TTC549 (cell line): ENCODE results near the gene MTG1.
"Not testable (repeated sequence)": the region's sequence is repeated elsewhere in the genome, so short reads cannot be mapped to it uniquely, and the experiment has no call there.

Experiments
- FAIRE-seq: peaks from 2 replicates; lab custom pipeline; 2012; peaks lifted over from hg19 to GRCh38; lab: Jason Lieb, UNC

MTG1 gene

DNA sequence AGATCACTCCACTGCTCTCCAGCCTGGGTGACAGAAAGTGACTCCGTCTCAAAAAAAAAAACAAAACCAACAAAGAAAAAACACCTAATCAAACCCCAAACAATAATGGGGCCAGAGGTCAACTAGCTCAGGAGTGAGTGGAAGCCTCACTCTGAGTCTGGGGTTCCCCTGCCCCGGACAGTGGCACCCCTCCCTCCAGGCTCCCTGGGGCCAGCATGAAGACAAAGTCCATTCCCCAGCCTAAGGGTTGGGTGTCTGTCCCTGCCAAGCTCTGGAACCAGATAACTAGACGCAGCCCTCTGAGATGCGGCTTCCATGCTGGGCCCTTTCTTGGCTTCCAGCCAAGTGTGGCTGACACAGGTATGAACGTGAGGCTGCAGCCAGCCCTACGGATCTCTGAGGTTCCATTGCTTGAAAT is 34.4 kb upstream of the MTG1 start:
- no peak for FAIRE-seq

GRCh38 chr10:133359972-133360610 is 33.9 kb upstream of the MTG1 start:
- no peak for FAIRE-seq

GRCh38 chr10:133361227-133361626 is 32.7 kb upstream of the MTG1 start:
- no peak for FAIRE-seq

GRCh38 chr10:133361773-133362441 is 32.0 kb upstream of the MTG1 start:
- FAIRE-seq, result no peak

DNA sequence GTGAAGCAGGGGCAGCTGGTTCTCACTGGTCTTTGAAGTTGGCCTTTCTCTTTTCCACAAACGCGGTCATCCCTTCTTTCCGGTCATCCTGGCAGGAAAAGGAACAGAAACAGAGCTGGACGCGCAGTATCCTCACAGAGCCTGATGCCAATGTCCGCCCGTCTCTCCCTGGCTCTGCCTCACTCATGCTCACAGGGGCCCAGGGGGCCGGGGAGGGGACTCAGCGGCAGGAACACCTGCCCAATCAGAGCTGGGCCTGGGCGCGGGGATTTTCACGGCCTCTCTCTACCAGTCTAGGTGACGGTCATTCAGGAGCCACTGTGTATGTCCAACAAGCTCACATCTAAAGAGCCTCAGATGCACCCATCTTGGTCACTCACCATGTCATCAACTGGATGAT is 31.1 kb upstream of the MTG1 start:
- no peak for FAIRE-seq

DNA sequence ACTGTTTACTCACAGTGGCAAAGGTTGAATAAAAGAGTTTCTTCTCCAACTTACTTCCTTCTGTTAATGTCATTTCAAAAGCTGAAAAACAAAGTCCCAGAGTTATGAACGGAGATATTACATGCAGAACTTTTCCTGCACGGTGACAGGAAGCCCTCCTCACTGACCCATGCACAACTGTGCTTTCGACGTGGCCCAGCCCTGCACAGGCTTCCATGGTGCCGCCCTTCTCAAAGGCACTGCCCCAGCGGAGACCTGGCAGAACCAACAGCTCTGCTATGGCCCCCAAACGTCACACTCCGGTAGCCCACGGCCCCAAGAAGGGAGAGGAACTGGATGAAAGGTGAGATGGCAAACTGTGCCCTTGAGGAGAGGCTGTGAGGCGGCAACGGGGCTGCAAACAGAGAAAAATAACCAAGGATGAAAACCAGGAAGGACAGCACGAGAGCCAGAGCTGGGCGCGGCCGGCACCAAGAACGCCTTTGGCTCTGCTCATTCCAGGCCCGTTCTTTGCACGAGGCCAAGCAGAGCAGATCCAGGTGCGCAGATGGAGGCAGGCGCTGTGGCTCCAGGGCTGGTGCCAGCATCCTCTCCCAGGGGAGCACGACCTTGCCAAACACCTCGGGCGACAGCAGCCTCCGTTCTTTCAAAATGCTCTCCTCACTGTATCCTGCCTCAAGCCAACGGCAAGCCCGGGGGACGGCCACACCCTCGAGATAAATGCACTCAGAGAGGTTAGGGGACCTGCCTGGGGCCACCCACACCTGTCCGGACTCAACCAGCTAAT is 29.1 kb upstream of the MTG1 start:
- no peak for FAIRE-seq

- no peak for FAIRE-seq
Observed at GRCh38 chr10:133365461-133366129, 28.4 kb upstream of the MTG1 start.

DNA sequence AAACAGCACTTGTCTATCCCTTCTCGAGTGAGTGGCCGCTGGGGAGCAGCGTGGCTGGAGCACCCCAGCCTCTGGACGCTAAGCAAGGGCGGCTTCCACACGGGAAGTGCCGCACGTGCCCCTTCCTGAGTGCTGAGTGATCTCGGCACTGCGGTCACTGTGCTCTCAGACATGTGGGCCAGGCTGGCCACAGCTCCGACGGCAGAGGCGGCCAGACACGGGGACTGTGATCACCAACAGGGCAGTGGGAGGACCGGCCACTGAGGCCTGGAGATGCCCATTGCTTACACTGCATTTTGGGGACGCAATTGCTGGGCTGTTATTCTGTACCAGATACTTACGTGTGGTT is 27.9 kb upstream of the MTG1 start:
- FAIRE-seq, result no peak

GRCh38 chr10:133366751-133367150 is 27.2 kb upstream of the MTG1 start:
- no peak for FAIRE-seq

DNA sequence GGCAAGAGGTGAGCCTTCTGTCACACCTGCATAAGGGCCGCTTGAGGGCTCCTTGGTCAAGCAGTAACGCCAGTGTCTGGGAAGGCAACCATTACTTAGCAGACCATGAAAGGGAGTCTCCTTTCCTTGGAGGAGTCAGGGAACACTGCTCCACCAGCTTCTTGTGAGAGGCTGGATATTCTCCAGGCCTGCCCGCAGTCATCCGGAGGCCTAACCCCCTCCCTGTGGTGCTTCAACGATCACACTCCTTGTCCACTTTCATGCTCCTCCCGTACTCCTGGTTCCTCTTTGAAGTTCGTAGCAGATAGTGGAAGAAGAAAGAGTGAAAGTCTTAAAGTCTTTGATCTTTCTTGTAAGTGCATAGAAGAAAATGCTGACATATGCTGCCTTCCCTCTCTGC is 26.5 kb upstream of the MTG1 start:
- FAIRE-seq, result not testable (repeated sequence)

DNA sequence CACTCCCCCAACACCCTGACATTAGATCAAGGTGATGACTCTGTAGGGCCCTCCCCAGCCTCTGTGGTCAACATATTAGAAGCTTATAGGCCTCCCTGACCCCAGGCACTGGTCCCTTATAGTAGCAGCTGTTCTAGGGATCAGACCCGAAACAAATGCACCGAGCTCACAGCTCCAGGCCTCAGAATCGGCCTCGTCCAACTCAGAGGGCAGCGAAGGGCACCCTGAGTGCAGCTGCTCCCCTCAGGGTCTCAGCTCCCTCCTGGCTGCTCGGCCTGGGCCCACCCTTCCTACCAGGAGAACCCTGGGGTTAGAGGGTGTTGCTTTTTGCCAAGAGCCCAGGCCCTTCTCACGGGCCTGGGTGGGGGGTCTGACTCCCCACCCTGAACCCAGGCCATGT is 25.8 kb upstream of the MTG1 start:
- no peak for FAIRE-seq

DNA sequence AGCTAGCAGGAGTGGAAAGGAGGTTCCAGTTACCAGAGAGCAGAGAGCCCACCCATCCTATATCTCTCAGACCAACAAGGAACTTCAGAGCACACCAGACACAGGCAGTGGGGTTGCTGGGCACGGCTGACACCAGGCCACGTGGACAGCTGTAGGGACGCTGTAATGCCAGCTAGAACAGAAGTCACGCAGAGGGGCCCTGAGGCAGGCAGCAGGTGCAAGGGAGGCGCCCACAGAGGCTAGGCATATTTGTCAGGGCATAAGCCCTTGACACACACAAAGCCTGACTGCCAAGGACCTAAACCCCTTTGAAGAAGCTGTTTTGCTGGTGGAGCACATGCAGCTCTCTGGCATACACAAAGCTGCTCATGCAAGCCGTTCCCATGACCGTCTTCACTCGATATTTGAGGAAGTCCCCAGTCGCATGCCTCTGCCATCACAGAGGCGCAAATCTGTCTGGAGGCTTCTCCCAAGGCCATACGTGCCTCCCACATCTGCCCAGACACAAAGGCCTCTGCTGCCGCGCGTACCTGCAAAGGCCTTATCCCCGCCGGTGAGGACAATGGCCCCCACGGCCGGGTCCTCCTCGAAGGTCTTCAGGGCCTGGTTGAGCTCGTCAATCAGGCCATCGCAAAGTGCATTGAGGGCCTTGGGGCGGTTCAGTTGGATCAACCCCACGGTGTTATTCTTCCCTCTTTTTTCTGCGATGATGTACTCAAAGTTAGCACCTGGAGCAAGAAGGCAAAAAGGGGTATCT is 23.7 kb upstream of the MTG1 start:
- no peak for FAIRE-seq

- FAIRE-seq, result no peak
Observed at GRCh38 chr10:133372507-133372906, 21.4 kb upstream of the MTG1 start.

- FAIRE-seq, result no peak
Observed at GRCh38 chr10:133373174-133374090, 20.5 kb upstream of the MTG1 start, which contains the start of gene ECHS1. Gene ECHS1 (minus strand): TSS chr10:133373354. CDS start chr10:133373333, 21 bp downstream.

- FAIRE-seq, result no peak
Observed at GRCh38 chr10:133375357-133376115, 18.4 kb upstream of the MTG1 start.

DNA sequence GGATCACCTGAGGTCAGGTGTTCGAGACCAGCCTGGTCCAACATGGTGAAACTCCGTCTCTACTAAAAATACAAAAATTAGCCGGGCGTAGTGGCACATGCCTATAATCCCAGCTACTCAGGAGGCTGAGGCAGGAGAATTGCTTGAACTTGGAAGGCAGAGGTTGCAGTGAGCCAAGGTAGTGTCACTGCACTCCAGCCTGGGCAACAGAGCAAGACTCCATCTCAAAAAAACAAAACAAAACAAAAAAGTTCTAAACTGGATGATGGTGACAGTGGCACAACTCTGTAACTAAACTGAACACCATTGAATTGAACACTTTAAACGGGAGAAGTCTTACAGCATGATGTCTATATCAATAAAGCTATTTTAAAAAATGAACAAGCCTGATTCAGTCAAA is 17.8 kb upstream of the MTG1 start:
- not testable (repeated sequence) for FAIRE-seq

DNA sequence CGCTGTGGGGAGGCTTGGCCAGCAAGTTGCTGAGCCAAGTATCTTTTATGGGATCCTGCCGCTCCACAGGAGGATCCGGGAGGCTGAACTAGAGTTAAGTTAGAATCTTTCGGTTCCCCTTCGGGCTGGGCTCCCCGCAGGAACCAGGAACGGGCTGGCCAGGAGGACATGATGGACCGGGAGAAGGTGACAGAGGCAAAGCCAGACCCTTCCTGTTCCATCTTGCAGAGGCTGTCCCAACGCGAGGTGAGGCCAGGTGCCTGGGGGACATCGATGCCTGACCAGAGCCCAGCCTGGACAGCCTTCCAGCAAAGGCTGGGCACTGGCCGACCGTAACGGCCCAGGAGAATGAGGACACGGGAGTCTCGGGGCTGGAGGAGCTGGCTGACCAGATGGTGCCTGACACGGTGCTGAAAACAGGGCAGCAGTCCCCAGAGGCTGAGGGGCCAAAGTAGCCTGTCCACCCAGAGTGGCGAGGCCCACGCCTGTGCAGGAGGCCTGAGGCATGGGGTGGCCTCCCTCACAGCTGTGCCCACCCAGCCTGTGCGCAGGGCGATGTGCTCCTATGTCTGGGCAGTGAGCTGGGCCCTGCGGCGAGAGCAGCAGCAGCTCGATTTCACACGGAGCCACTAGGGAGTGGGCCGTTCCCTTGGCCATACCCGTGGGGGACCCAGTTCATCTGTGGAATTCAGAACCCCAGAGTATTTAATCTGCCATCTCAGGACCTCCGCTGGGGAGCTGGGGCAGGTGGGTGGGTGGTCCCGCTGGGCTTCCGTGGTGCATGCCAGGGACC is 16.7 kb upstream of the MTG1 start:
- FAIRE-seq, result no peak

GRCh38 chr10:133377818-133378250 is 16.1 kb upstream of the MTG1 start:
- FAIRE-seq, result no peak
